Esophagus squamous epithelium (tissue), 5 donors: ENCODE results near the gene HLCS. TPM values are rescaled to one million over a fixed set of nuclear protein-coding genes. Genes with fewer than 3 reads are reported as not detected.

Experiments
- DNase-seq: peaks from one replicate; lab custom pipeline; 2025; lab: John Stamatoyannopoulos, UW
- H3K27ac ChIP-seq, 4 donors: fragments of 200-600 bp; sonication (generic); one replicate each; pipeline ENCODE4 v1.5.1; 2016 to 2019; ENCODE audit warnings: mild to moderate bottlenecking in 1 of 4
- H3K27me3 ChIP-seq, 4 donors: fragments of 200-600 bp; sonication (generic); 1 replicate in 3 of 4; 2 replicates in 1 of 4; pipeline versions ENCODE4 v1.5.1 to v1.6.0; 2017 to 2021; ENCODE audit warnings: antibody characterized with exemption in 1 of 4
- H3K36me3 ChIP-seq, 3 donors: fragments of 200-600 bp; sonication (generic); one replicate each; pipeline ENCODE4 v1.5.1; 2016 to 2019
- H3K4me1 ChIP-seq, 3 donors: fragments of 200-600 bp; sonication (generic); one replicate each; pipeline ENCODE4 v1.5.1; 2017 to 2019
- H3K4me3 ChIP-seq, 4 donors: fragments of 200-600 bp; sonication (generic); 1 replicate in 3 of 4; 2 replicates in 1 of 4; pipeline ENCODE4 v1.5.1; 2016 to 2019; ENCODE audit warnings: mild to moderate bottlenecking in 2 of 4, moderate library complexity in 1 of 4
- H3K9me3 ChIP-seq, 3 donors: fragments of 200-600 bp; sonication (generic); one replicate each; pipeline ENCODE4 v1.5.1; 2016 to 2019
- CTCF ChIP-seq, 6 experiments: fragments of 450-650 bp in 4 of 6; fragments of 200-600 bp in 2 of 6; sonication (generic) in 2 of 6; IDR thresholded peaks; one replicate each; pipeline ENCODE4 v1.5.1; 2016 to 2019; ENCODE audit warnings: antibody characterized with exemption in 6 of 6, mild to moderate bottlenecking in 4 of 6, moderate library complexity in 4 of 6
- POLR2A ChIP-seq, 4 donors: fragments of 450-650 bp; IDR thresholded peaks; one replicate each; pipeline ENCODE4 v1.6.1; 2017; ENCODE audit warnings: antibody characterized with exemption in 4 of 4, mild to moderate bottlenecking in 4 of 4, moderate library complexity in 3 of 4
- WGBS, 2 donors: methylation state at CpG; one replicate each; pipeline ENCODE4 v1.1.5; 2018; 5-methylcytosine and 5-hydroxymethylcytosine counted together
- intact Hi-C: fragments of 100-400 bp; cut with DNase I; formaldehyde crosslinking; loops from one replicate; pipeline ENCODE4 v1.15.0; 2022
- total RNA-seq, 4 donors: library from RNA; depleted of rRNA; stranded (reverse); fragments of >200 nt; gene quantifications; one replicate each; pipeline ENCODE4 v1.1.0, GENCODE V29; 2016
- donor health status: DM: yes; HTN: yes; CAD: no.

The HLCS gene
- total RNA-seq, 4 donors from 2014 or later: 6.3 to 19.5 (median 13.5) TPM

GRCh38 chr21:36815284-36815683 is 151.2 kb downstream of the HLCS start:
- TF ChIP-seq POLR2A (IDR thresholded peaks at IDR 0.05) (no peak), CTCF (IDR thresholded peaks at IDR 0.05) (no peak)
- intact Hi-C loops: no loop called here
- no peaks in the 10 kb centered on the region for H3K36me3 ChIP-seq
- H3K4me1 ChIP-seq: peaks cover 0 to 8% (median 0%) of the 10 kb centered on the region in 3 donors
- H3K9me3 ChIP-seq: no peaks in the 10 kb centered on the region
- no peak overlapping the region for H3K4me3 ChIP-seq
- no peak overlapping the region for H3K27ac ChIP-seq
- 93 to 94% methylated on average over 4 of the region's 4 CpGs for WGBS, 2 donors
- DNase-seq: no peak
- no peaks in the 10 kb centered on the region for H3K27me3 ChIP-seq

- intact Hi-C loops: no loop called here
- TF ChIP-seq CTCF (IDR thresholded peaks at IDR 0.05): no peak
- TF ChIP-seq POLR2A (IDR thresholded peaks at IDR 0.05): no peak
- 33 to 39% methylated on average over 3 of the region's 3 CpGs for WGBS, 2 donors
Measured at GRCh38 chr21:36813052-36813451, 153.4 kb downstream of the HLCS start.

GRCh38 chr21:36811762-36812161 is 154.7 kb downstream of the HLCS start:
- no peak for DNase-seq
- intact Hi-C loops: no loop called here

More at GRCh38 chr21:36813052-36813451, 153.4 kb downstream of the HLCS start:
- no peak for DNase-seq
- Histone ChIP-seq H3K9me3 (no peaks in the 10 kb centered on the region), H3K27me3 (no peaks in the 10 kb centered on the region), H3K27ac (peak overlapping the region in 1 of 4 donors; percentile 21), H3K4me3 (no peak overlapping the region), H3K36me3 (no peaks in the 10 kb centered on the region), H3K4me1 (peaks cover 0 to 8% (median 0%) of the 10 kb centered on the region in 3 donors)

GRCh38 chr21:36810443-36810842 is 156.0 kb downstream of the HLCS start:
- Histone ChIP-seq H3K27me3 (no peaks in the 10 kb centered on the region), H3K27ac (no peak overlapping the region), H3K36me3 (no peaks in the 10 kb centered on the region), H3K4me1 (peaks cover 0 to 8% (median 0%) of the 10 kb centered on the region in 3 donors), H3K9me3 (no peaks in the 10 kb centered on the region), H3K4me3 (no peak overlapping the region)
- DNase-seq: no peak
- TF ChIP-seq POLR2A (IDR thresholded peaks at IDR 0.05): no peak
- TF ChIP-seq CTCF (IDR thresholded peaks at IDR 0.05): no peak
- WGBS, 2 donors: 80 to 91% methylated on average over 2 of the region's 2 CpGs
- intact Hi-C loops: no loop called here

More at GRCh38 chr21:36811762-36812161, 154.7 kb downstream of the HLCS start:
- H3K27ac ChIP-seq: no peak overlapping the region
- peaks cover 0 to 8% (median 0%) of the 10 kb centered on the region in 3 donors for H3K4me1 ChIP-seq
- TF ChIP-seq CTCF (IDR thresholded peaks at IDR 0.05) (no peak), POLR2A (IDR thresholded peaks at IDR 0.05) (no peak)
- H3K9me3 ChIP-seq: no peaks in the 10 kb centered on the region
- WGBS, 2 donors: 71 to 96% methylated on average over 3 to 6 of the region's 7 CpGs
- no peaks in the 10 kb centered on the region for H3K27me3 ChIP-seq
- H3K4me3 ChIP-seq: no peak overlapping the region
- H3K36me3 ChIP-seq: no peaks in the 10 kb centered on the region

GRCh38 chr21:36807422-36807928 is 159.0 kb downstream of the HLCS start:
- no peaks in the 10 kb centered on the region for H3K9me3 ChIP-seq
- H3K36me3 ChIP-seq: no peaks in the 10 kb centered on the region
- no peak overlapping the region for H3K27ac ChIP-seq
- TF ChIP-seq CTCF (IDR thresholded peaks at IDR 0.05) (no peak), POLR2A (IDR thresholded peaks at IDR 0.05) (no peak)
- H3K4me3 ChIP-seq: no peak overlapping the region
- H3K27me3 ChIP-seq: no peaks in the 10 kb centered on the region
- DNase-seq: no peak
- H3K4me1 ChIP-seq: peaks cover 0 to 7% (median 0%) of the 10 kb centered on the region in 3 donors
- intact Hi-C loops: no loop called here
- 100% methylated on average over 2 of the region's 8 CpGs; no CpG with 5 or more reads in 1 of the 2 donors for WGBS, 2 donors
